HCT116 (cell line): ENCODE data around the gene DACT3. TPM values are rescaled to one million over a fixed set of nuclear protein-coding genes. Genes with fewer than 3 reads are reported as not detected.

Source experiments
- ATAC-seq: fragments of 200-7000 bp; cut with Tn5 transposase; 2 replicates; pipeline ENCODE4 v1.9.1; 2020; ENCODE audit warnings: mild to moderate bottlenecking, moderate library complexity
- BruUV-seq: library from RNA; stranded (reverse); fragments of 400-500 nt; replicated peaks from 2 replicates; lab custom pipeline; 2021; lab: Mats Ljungman, UMichigan
- CTCF ChIA-PET: fragments of 300-600 bp; sonication (Branson Sonifier 250); formaldehyde crosslinking; loops from one replicate; lab custom pipeline; 2021; ENCODE audit warnings: antibody characterized with exemption; lab: Charles Lee
- POLR2A ChIA-PET: fragments of 300-600, 350-600 bp; sonication (Branson Sonifier 250); formaldehyde crosslinking; loops from one replicate; lab custom pipeline; 2021; ENCODE audit warnings: antibody characterized with exemption; lab: Charles Lee
- RAD21 ChIA-PET, 2 experiments: fragments of 300-600 bp; sonication (Branson Sonifier 250); formaldehyde crosslinking; loops; one replicate each; lab custom pipeline; 2023; ENCODE audit warnings: low total read pairs in 2 of 2; ENCODE audit not compliant: uncharacterized antibody in 2 of 2, unreplicated experiment in 2 of 2, low non-redundant PET in 1 of 2; lab: Charles Lee
- DNase-seq: peaks from one replicate; pipeline ENCODE4 v3.0.0-alpha.2; 2010; ENCODE audit warnings: low read depth, low spot score
- H2AFZ ChIP-seq: fragments of 200-600 bp; shearing (Covaris generic), sonication (generic); 2 replicates; pipeline ENCODE4 v1.6.1; 2017; ENCODE audit warnings: low read depth, mixed run types, mixed read lengths, antibody characterized with exemption, low read length; ENCODE audit not compliant: poor library complexity, severe bottlenecking
- H3K27ac ChIP-seq: 2 replicates; pipeline ENCODE4 v1.5.1; 2012; ENCODE audit warnings: low read depth, low read length
- H3K27me3 ChIP-seq: fragments of 200-600 bp; sonication (generic); 2 replicates; pipeline ENCODE4 v1.6.1; 2016; ENCODE audit warnings: mixed run types, low read length, mixed read lengths; ENCODE audit not compliant: insufficient read depth
- H3K36me3 ChIP-seq, 2 experiments: fragments of 200-500 bp in 1 of 2; fragments of 200-600 bp in 1 of 2; sonication (Bioruptor generic) in 1 of 2; sonication (generic) in 1 of 2; 2 replicates each; pipeline versions ENCODE4 v1.5.1 to v1.6.1; 2014 to 2016; ENCODE audit warnings: low read length in 2 of 2, inconsistent platforms in 1 of 2, mixed read lengths in 1 of 2, mixed run types in 1 of 2; ENCODE audit not compliant: insufficient read depth in 2 of 2, control insufficient read depth in 1 of 2
- H3K4me1 ChIP-seq, 2 experiments: fragments of 200-600 bp in 1 of 2; sonication (generic) in 1 of 2; 2 replicates each; pipeline versions ENCODE4 v1.5.1 to v1.6.1; 2012 to 2017; ENCODE audit warnings: low read length in 2 of 2, inconsistent platforms in 1 of 2, mild to moderate bottlenecking in 1 of 2, mixed read lengths in 1 of 2, mixed run types in 1 of 2, moderate library complexity in 1 of 2; ENCODE audit not compliant: insufficient read depth in 2 of 2, control insufficient read depth in 1 of 2
- H3K4me2 ChIP-seq: fragments of 200-600 bp; sonication (generic); 2 replicates; pipeline ENCODE4 v1.6.1; 2017; ENCODE audit warnings: mixed run types, low read length, mixed read lengths
- H3K4me3 ChIP-seq, 2 experiments: fragments of 200-600 bp in 1 of 2; sonication (generic) in 1 of 2; replicated peaks in 1 of 2; 2 replicates each; pipeline ENCODE4 v1.5.1; 2011 to 2016; ENCODE audit warnings: low read length in 2 of 2, control low read depth in 1 of 2, low read depth in 1 of 2, mild to moderate bottlenecking in 1 of 2, mixed read lengths in 1 of 2, mixed run types in 1 of 2
- H3K79me2 ChIP-seq: fragments of 200-600 bp; sonication (generic); 2 replicates; pipeline ENCODE4 v1.6.1; 2017; ENCODE audit warnings: mild to moderate bottlenecking, mixed run types, low read length, moderate library complexity, mixed read lengths; ENCODE audit not compliant: insufficient read depth
- H3K9ac ChIP-seq: fragments of 200-600 bp; sonication (generic); 2 replicates; pipeline ENCODE4 v1.6.1; 2016; ENCODE audit warnings: low read length, mixed read lengths
- H3K9me2 ChIP-seq: fragments of 200-600 bp; sonication (generic), shearing (Covaris generic); 2 replicates; pipeline ENCODE4 v1.6.1; 2017; ENCODE audit warnings: mixed run types, mild to moderate bottlenecking, moderate library complexity; ENCODE audit not compliant: insufficient read depth
- H3K9me3 ChIP-seq, 2 experiments: fragments of 200-500 bp in 1 of 2; fragments of 200-600 bp in 1 of 2; sonication (Bioruptor generic) in 1 of 2; sonication (generic) in 1 of 2; 2 replicates each; pipeline ENCODE4 v1.6.1; 2014 to 2017; ENCODE audit warnings: low read length in 2 of 2, mixed read lengths in 2 of 2, inconsistent platforms in 1 of 2, low read depth in 1 of 2, mild to moderate bottlenecking in 1 of 2, mixed run types in 1 of 2, moderate library complexity in 1 of 2; ENCODE audit not compliant: control insufficient read depth in 1 of 2, insufficient read depth in 1 of 2
- H4K20me1 ChIP-seq: fragments of 200-600 bp; sonication (generic), shearing (Covaris generic); 2 replicates; pipeline ENCODE4 v1.6.1; 2017; ENCODE audit warnings: mixed run types, mild to moderate bottlenecking, moderate library complexity; ENCODE audit not compliant: insufficient read depth
- CEBPB ChIP-seq: IDR thresholded peaks from 2 replicates; pipeline ENCODE4 v1.6.1; 2012; ENCODE audit warnings: low read depth
- EGR1 ChIP-seq: IDR thresholded peaks from 2 replicates; pipeline ENCODE4 v1.6.1; 2012; ENCODE audit warnings: low read depth
- ELF1 ChIP-seq: IDR thresholded peaks from 2 replicates; pipeline ENCODE4 v1.6.1; 2012; ENCODE audit warnings: low read depth, borderline replicate concordance
- EZH2 ChIP-seq: fragments of 200-600 bp; sonication (generic); IDR thresholded peaks from 2 replicates; pipeline ENCODE4 v1.6.1; 2017; ENCODE audit warnings: antibody characterized with exemption, mixed run types
- EZH2phosphoT487 ChIP-seq: fragments of 200-600 bp; IDR thresholded peaks from 2 replicates; pipeline ENCODE4 v1.6.1; 2018; ENCODE audit warnings: antibody characterized with exemption, borderline replicate concordance
- FOSL1 ChIP-seq: IDR thresholded peaks from 2 replicates; pipeline ENCODE4 v1.6.1; 2012; ENCODE audit warnings: low read depth
- JUND ChIP-seq: IDR thresholded peaks from 2 replicates; pipeline ENCODE4 v1.6.1; 2012
- POLR2AphosphoS5 ChIP-seq: IDR thresholded peaks from 2 replicates; pipeline ENCODE4 v1.6.1; 2011; ENCODE audit warnings: mild to moderate bottlenecking, low read depth, low read length, moderate library complexity
- RAD21 ChIP-seq: IDR thresholded peaks from 2 replicates; pipeline ENCODE4 v1.6.1; 2012; ENCODE audit warnings: low read depth, mild to moderate bottlenecking
- SIN3A ChIP-seq: IDR thresholded peaks from 2 replicates; pipeline ENCODE4 v1.6.1; 2012; ENCODE audit warnings: low read depth
- SP1 ChIP-seq: IDR thresholded peaks from 2 replicates; pipeline ENCODE4 v1.6.1; 2012; ENCODE audit warnings: low read depth
- SRF ChIP-seq: IDR thresholded peaks from 2 replicates; pipeline ENCODE4 v1.6.1; 2012; ENCODE audit warnings: low read depth
- ZBTB33 ChIP-seq: IDR thresholded peaks from 2 replicates; pipeline ENCODE4 v1.6.1; 2011; ENCODE audit warnings: mild to moderate bottlenecking, low read length, moderate library complexity; ENCODE audit not compliant: insufficient replicate concordance; ENCODE audit errors: extremely low read depth
- ZFX ChIP-seq: fragments of 450-650 bp; IDR thresholded peaks from 2 replicates; pipeline ENCODE4 v1.6.1; 2017
- ZNF274 ChIP-seq: fragments of 200-500 bp; sonication (Bioruptor generic); IDR thresholded peaks from 2 replicates; pipeline ENCODE4 v1.6.1; 2014; ENCODE audit warnings: mild to moderate bottlenecking, low read depth, low read length, inconsistent platforms
- intact Hi-C: fragments of 100-400 bp; cut with micrococcal nuclease; formaldehyde crosslinking; loops from 2 replicates; pipeline ENCODE4 v1.10.0; 2022
- total RNA-seq: library from RNA; stranded (reverse); gene quantifications from one replicate; pipeline ENCODE4 v1.2.1, GENCODE V29; 2021; ENCODE audit not compliant: unreplicated experiment

The DACT3 gene
- total RNA-seq, 1 experiment from 2014 or later, result 2.0 TPM

- BruUV-seq, result no TSS peak
- Histone ChIP-seq H3K27me3 (no peaks in the 10 kb centered on the region), H3K9me2 (no peaks in the 10 kb centered on the region), H4K20me1 (no peaks in the 10 kb centered on the region), H3K27ac (no peak overlapping the region), H3K4me1 (peaks cover 0 to 26% of the 10 kb centered on the region in 2 experiments; a peak in 3 of 4 replicates), H3K4me3 (no peak overlapping the region), H3K9ac (no peak overlapping the region), H3K4me2 (no peak overlapping the region), H3K79me2 (no peaks in the 10 kb centered on the region), H3K9me3 (no peaks in the 10 kb centered on the region), H2AFZ (no peak overlapping the region), H3K36me3 (no peaks in the 10 kb centered on the region)
- TF ChIP-seq SIN3A (no peak), SRF (no peak), JUND (no peak)
- ChIA-PET RAD21 (interaction anchor here in 1 of 2 experiments (2.8 kb wide), 1 partner anchor 43 kb away, joined by 19 read pairs; the partner anchor contains the start of gene DACT3), POLR2A (no interaction called here), CTCF (interaction anchor here (1.1 kb wide), 1 partner anchor 43 kb away, joined by 5 read pairs; no protein-coding TSS in a partner anchor)
- no peak for DNase-seq
- ATAC-seq, result no peak
- intact Hi-C loops, result loop anchor here (10.0 kb wide), 1 partner anchor 106 kb away; no protein-coding TSS in a partner anchor
Observed at GRCh38 chr19:46618670-46619231, 42.2 kb downstream of the DACT3 start.

DNA sequence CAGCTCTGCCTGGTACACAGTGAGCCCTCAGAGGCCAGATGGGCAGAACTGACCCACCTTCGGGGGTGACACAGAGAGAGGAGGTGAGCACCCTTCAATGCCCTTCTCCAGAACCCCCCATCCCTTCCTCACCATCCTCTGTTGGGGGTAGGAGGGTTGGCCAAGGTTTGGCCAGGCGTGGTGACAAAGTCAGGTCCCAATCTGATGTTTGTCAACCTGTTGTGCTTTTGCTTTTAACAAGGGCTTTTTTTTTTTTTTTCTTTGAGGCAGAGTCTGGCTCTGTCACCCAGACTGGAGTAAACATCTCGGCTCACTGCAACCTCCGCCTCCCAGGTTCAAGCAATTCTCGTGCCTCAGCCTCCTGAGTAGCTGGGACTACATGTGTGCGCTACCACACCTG, 43.4 kb downstream of the DACT3 start:
- H4K20me1 ChIP-seq, result no peaks in the 10 kb centered on the region
- no peaks in the 10 kb centered on the region for H3K27me3 ChIP-seq
- H3K9me3 ChIP-seq, result no peaks in the 10 kb centered on the region
- H3K9ac ChIP-seq, result no peak overlapping the region
- no peak for TF ChIP-seq FOSL1
- no peak for TF ChIP-seq EZH2phosphoT487
- TF ChIP-seq ZFX, result no peak
- TF ChIP-seq EZH2, result no peak
- TF ChIP-seq CEBPB, result no peak
- no peak for TF ChIP-seq EGR1
- no peak for TF ChIP-seq SP1
- TF ChIP-seq POLR2AphosphoS5, result no peak
- no peak for TF ChIP-seq ZNF274
- no peak for TF ChIP-seq ELF1
- no peak for TF ChIP-seq ZBTB33
- TF ChIP-seq RAD21, result no peak
- H3K79me2 ChIP-seq, result no peaks in the 10 kb centered on the region
- ATAC-seq (no peak), DNase-seq (no peak)
- H3K4me1 ChIP-seq, result peaks cover 0 to 26% of the 10 kb centered on the region in 2 experiments; a peak in 3 of 4 replicates
- no peaks in the 10 kb centered on the region for H3K9me2 ChIP-seq
- POLR2A ChIA-PET, result interaction anchor here (0.5 to 1.4 kb wide), 3 partner anchors 44 to 156 kb away, joined by 3 to 6 read pairs (median 6); partner anchors contain the start of gene DACT3
- no TSS peak for BruUV-seq
- H3K4me2 ChIP-seq, result no peak overlapping the region
- H3K27ac ChIP-seq, result no peak overlapping the region
- no peaks in the 10 kb centered on the region for H3K36me3 ChIP-seq
- intact Hi-C loops, result loop anchor here (10.0 kb wide), 1 partner anchor 107 kb away; no protein-coding TSS in a partner anchor
- no peak overlapping the region for H2AFZ ChIP-seq
- RAD21 ChIA-PET, result interaction anchor here (0.8 to 2.8 kb wide), 4 partner anchors 43 to 136 kb away, joined by 3 to 19 read pairs (median 8); partner anchors contain the start of gene DACT3 (in 2 of the 2)
- CTCF ChIA-PET, result interaction anchor here (0.8 to 7.7 kb wide), 9 partner anchors 11 to 223 kb away, joined by 3 to 217 read pairs (median 4); partner anchors contain the start of genes CALM3 and DACT3
- no peak overlapping the region for H3K4me3 ChIP-seq
